GM12874 (cell line): ENCODE results near the gene EPHA6.

Experiments
- TF ChIP-seq, protein P1 (sequence below): IDR thresholded peaks from 2 replicates; pipeline ENCODE4 v1.5.1; 2011; ENCODE audit warnings: low read depth, mild to moderate bottlenecking, control low read depth, low read length, moderate library complexity; ENCODE audit not compliant: insufficient read depth

EPHA6 gene

DNA sequence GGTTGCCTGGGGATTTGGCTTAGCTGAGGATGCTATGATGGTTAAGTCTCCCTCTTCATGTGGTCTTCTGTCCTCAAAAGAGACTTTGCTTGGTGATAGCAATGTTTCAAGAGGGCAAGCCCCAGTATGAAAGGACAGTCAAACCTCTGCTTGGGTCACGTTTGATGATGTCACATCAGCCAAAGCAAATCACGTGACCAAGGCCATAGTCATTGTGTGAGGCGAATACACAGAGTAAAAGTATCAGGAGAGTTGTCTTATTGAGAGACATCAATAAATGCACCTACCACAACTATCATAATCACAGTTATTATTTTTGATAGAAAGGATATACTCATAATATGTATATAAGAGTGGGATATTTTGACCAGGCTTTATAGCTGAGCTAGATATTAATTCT, 243.0 kb downstream of the EPHA6 start:
- TF ChIP-seq, protein P1, sequence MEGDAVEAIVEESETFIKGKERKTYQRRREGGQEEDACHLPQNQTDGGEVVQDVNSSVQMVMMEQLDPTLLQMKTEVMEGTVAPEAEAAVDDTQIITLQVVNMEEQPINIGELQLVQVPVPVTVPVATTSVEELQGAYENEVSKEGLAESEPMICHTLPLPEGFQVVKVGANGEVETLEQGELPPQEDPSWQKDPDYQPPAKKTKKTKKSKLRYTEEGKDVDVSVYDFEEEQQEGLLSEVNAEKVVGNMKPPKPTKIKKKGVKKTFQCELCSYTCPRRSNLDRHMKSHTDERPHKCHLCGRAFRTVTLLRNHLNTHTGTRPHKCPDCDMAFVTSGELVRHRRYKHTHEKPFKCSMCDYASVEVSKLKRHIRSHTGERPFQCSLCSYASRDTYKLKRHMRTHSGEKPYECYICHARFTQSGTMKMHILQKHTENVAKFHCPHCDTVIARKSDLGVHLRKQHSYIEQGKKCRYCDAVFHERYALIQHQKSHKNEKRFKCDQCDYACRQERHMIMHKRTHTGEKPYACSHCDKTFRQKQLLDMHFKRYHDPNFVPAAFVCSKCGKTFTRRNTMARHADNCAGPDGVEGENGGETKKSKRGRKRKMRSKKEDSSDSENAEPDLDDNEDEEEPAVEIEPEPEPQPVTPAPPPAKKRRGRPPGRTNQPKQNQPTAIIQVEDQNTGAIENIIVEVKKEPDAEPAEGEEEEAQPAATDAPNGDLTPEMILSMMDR: no peak

DNA sequence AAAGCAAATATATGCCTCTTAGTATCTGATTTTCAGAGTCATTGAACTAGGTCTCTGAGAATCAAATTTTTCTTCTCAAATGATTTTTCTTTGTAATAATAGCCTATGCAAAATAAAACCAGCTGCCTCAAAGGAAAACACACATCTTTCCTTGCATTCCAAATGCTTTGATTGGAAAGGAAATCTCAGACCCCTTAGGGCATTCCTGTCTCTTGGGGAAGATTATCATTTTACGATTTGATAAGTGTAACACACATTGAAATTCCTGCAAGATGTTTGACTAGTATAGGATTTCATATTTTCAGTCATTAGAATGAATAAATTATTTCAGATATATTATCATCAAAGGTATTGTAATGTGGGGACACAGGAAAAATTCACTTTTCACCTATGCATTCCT, 244.8 kb downstream of the EPHA6 start:
- TF ChIP-seq, protein P1: no peak

DNA sequence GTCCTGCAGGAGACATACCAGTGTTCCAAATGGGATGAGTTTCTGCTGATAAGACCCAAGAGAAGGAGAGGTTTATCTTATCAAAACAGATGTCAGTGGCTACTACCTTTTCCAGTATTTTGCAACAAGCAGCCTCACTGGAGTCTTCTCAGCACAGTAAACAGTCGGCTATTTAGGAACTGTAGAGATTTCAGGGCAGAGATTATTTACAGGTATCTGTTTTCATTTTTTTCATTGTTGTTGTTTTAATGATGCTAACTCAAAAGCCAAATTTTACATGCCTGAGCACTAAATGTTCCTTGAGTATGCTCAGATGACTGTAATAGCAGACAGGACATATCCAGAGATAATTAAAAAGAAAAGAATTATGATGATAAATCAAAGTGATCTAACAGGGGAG, 252.1 kb downstream of the EPHA6 start:
- TF ChIP-seq, protein P1: no peak

DNA sequence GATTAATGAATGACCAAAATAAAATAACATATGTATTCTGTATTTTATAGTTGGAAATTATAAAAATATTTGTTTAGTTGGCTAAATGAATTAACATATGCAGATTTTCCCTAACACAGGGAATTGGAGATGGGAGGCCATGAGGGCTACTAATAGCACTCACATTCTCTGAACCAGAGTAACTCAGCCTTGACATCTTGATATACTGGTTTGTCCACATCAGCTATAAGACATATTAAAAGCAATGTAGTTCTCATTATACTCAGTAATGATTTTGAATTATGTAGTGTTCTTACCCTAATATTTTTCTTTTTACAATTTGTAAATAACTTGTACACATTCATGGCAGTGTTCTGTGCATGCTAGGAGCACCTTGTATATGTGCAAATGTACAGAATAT, 255.9 kb downstream of the EPHA6 start:
- TF ChIP-seq, protein P1: no peak

DNA sequence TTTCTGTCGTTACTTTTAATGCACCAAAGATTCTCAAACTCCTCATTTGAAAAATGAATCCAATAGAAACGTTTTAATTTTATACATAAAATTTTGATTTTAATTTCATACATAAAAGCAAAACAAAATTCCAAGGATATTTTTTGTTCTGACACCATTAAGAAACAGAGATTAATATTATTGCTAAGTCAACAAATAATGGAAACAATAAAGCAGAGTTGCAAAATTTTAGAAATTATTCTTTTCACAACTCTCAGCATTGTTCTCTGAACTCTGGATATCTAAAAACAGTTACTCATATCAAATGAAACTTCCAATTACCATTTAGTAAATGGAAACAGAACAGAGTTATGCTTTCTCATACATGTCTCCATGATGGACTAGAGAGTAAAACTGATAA, 260.2 kb downstream of the EPHA6 start:
- TF ChIP-seq, protein P1: no peak

DNA sequence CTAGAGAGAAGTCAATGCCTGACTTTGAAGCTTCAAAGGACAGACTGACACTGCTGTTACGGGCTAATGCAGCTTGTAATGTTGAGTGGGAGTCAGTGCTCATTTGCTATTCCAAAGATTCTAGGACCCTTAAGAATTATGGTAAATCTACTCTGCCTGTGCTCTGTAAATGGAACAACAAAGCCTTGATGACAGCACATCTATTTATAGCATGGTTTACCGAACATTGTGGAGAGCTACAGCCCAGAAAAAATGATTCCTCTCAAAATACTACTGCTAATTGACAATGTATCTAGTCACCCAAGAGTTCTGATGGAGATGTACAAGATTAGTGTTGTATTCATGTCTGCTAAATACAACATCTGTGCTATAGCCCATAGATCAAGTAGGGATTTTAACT, 262.3 kb downstream of the EPHA6 start:
- TF ChIP-seq, protein P1: no peak

DNA sequence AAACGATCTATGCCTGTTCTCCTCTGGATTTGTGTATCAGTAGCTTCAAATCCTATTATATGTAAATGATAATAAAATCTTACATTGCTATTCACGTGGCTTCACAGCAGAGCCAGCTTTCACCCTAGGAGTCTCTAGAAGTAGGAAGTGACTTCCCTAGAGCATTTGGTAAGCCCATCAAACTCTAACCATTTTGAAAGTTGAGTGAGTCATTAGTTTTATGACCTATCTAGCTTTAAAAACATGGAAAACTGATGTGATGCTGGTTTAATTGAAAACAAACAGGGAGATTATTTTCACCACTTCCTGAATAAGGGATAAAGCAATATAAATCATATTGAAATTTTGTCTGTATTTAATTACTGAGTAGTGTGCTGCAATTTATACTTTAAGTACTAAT, 275.2 kb downstream of the EPHA6 start:
- TF ChIP-seq, protein P1: no peak

DNA sequence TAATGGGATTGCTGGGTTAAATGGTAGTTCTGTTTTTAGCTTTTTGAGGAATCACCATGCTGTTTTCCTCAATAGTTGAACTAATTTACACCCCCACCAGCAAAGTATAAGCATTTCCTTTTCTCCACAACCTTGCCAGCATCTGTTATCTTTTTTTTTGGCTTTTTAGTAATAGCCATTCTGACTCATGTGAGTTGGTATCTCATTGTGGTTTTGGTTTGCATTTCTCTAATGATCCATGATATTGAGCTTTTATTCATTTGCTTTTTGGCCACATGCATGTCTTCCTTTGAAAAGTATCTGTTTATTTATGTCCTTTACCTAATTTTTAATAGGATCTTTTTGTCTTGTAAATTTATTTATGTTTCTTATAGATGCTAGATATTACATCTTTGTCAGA, 288.2 kb downstream of the EPHA6 start:
- TF ChIP-seq, protein P1: no peak
